H1 (cell line): ENCODE measurements around the gene CDS2. TPM values are rescaled to one million over a fixed set of nuclear protein-coding genes. Genes with fewer than 3 reads are reported as not detected.

Experiments
- BACH1 ChIP-seq: IDR thresholded peaks from 2 replicates; pipeline ENCODE4 v1.6.1; 2012; ENCODE audit warnings: low read length, improper control_type of control experiment
- SAP30 ChIP-seq: fragments of 300-600 bp; sonication (generic); IDR thresholded peaks from 2 replicates; pipeline ENCODE4 v1.7.1; 2012; ENCODE audit warnings: low read length, moderate library complexity, mild to moderate bottlenecking, inconsistent platforms; ENCODE audit not compliant: insufficient read depth, insufficient replicate concordance
- SIX5 ChIP-seq: IDR thresholded peaks from 2 replicates; pipeline ENCODE4 v1.6.1; 2011; ENCODE audit warnings: mild to moderate bottlenecking, low read depth, low read length
- polyA plus RNA-seq, 7 experiments: library from polyadenylated mRNA; depleted of rRNA in 3 of 7; stranded (reverse) in 5 of 7; unstranded in 2 of 7; fragments of >200 nt in 5 of 7; fragments of 200-250 nt in 2 of 7; gene quantifications; 1 replicate in 5 of 7; 2 replicates in 1 of 7; 4 replicates in 1 of 7; pipeline versions ENCODE4 v1.2.1 to v1.2.3, GENCODE V29; 2011 to 2013; ENCODE audit warnings: missing spikeins in 2 of 7, mixed read lengths in 2 of 7
- total RNA-seq: library from RNA; stranded (reverse); fragmentation: NEBNext Ultra II Directional; extraction: Animal tissue kit (Norgen Biotek cat#: 25700); gene quantifications from 2 replicates; pipeline ENCODE4 v1.2.1, GENCODE V29; 2021
- TF ChIP-seq, protein P1 (sequence below), 3 experiments: IDR thresholded peaks; 1 replicate in 2 of 3; 2 replicates in 1 of 3; pipeline versions ENCODE4 v1.5.1 to v1.6.1; 2011; ENCODE audit warnings: low read length in 3 of 3, mild to moderate bottlenecking in 3 of 3, inconsistent platforms in 2 of 3, low read depth in 1 of 3, moderate library complexity in 1 of 3; ENCODE audit not compliant: insufficient read depth in 1 of 3; ENCODE audit errors: control extremely low read depth in 1 of 3

Gene CDS2
- total and polyA plus RNA-seq, 2 of the 8 experiments (the other 6 are each of a cell fraction or from before 2014, with no cell fraction given), result 54.0 to 56.2 TPM

DNA sequence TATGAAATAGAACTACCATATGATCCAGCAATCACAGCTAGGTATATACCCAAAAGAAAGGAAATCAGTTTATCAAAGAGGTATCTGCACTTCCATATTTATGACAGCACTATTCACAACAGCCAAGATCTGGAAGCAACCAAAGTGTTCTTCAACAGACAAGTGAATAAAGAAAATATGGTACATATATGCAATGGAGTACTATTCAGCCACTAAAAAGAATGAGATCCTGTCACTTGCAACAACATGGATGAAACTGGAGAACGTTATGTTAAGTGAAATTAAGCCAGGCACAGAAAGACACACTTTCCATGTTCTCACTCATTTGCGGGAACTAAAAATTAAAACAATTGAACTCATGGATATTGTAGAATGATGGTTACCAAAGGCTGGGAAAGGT is 22.3 kb upstream of the CDS2 start (continued):
- TF ChIP-seq, protein P1, sequence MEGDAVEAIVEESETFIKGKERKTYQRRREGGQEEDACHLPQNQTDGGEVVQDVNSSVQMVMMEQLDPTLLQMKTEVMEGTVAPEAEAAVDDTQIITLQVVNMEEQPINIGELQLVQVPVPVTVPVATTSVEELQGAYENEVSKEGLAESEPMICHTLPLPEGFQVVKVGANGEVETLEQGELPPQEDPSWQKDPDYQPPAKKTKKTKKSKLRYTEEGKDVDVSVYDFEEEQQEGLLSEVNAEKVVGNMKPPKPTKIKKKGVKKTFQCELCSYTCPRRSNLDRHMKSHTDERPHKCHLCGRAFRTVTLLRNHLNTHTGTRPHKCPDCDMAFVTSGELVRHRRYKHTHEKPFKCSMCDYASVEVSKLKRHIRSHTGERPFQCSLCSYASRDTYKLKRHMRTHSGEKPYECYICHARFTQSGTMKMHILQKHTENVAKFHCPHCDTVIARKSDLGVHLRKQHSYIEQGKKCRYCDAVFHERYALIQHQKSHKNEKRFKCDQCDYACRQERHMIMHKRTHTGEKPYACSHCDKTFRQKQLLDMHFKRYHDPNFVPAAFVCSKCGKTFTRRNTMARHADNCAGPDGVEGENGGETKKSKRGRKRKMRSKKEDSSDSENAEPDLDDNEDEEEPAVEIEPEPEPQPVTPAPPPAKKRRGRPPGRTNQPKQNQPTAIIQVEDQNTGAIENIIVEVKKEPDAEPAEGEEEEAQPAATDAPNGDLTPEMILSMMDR (IDR thresholded peaks at IDR 0.05; ENCODE audit: control extremely low read depth in 1 of 3, insufficient read depth in 1 of 3, low read depth in 1 of 3, low read length in 3 of 3), result no peak
- TF ChIP-seq SIX5, result no peak
- TF ChIP-seq BACH1, result no peak
- no peak for TF ChIP-seq SAP30
